ENCODE data around the gene NAXE.

NAXE gene

GRCh38 chr1:156619582-156619955 lies 28.0 kb downstream of the NAXE start:
- peaks cover 9% of the 10 kb centered on the region for H3K4me1 ChIP-seq (ENCODE audit: low read depth, poor library complexity, severe bottlenecking)
- no peaks in the 10 kb centered on the region for H3K79me2 ChIP-seq (ENCODE audit: insufficient read depth, low read depth)
- H3K36me3 ChIP-seq (ENCODE audit: insufficient read depth): no peaks in the 10 kb centered on the region
- no peak overlapping the region for H3K9ac ChIP-seq
- H3K27ac ChIP-seq: no peak overlapping the region
- no peak overlapping the region for H3K4me3 ChIP-seq (IDR thresholded peaks at IDR 0.05; ENCODE audit: insufficient read depth, low read depth, low read length)
- peak; percentile 12; the same call in 1 of the 2 replicates for TF ChIP-seq CTCF (conservative IDR thresholded peaks at IDR 0.05; ENCODE audit: low read depth, low read length)
- H3K4me2 ChIP-seq: no peak overlapping the region
- H4K20me1 ChIP-seq (ENCODE audit: insufficient read depth): no peaks in the 10 kb centered on the region
- no peak overlapping the region for H2AFZ ChIP-seq (ENCODE audit: low read depth)
- H3K27me3 ChIP-seq (ENCODE audit: insufficient read depth, low read depth): peaks cover 100% of the 10 kb centered on the region

DNA sequence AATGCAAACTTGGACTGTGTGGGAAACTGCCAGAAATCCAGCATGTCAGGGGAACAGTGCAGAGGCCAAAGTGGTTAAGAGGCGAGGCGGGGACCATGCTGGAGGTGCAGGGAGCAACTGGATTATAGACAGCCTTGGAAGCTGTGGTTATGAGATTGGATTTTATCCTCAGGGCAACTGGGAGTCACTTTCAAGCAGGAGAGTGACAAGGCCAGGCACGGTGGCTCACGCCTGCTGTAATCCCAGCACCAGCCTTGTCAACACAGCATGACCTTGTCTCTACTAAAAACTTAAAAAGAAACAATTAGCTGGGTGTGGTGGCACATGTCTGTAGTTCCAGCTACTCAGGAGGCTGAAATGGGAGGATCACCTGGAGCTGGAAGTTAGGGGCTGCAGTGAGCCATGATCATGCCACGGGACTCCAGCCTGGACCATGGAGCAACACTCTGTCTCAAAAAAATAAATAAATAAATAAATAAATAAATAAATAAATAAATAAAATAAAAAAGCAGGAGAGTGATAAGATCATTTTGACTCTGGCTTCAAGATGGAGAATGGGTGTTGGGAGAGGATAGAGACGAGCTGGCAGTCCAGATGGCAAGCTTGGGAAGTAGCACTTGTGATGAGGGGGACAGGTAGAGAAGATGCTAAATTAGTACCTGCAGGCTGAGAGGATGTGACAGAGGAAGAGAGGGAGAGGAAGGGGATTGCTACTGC lies 31.2 kb downstream of the NAXE start:
- H3K27ac ChIP-seq: no peak overlapping the region
- TF ChIP-seq CTCF (conservative IDR thresholded peaks at IDR 0.05; ENCODE audit: low read depth, low read length): no peak
- peaks cover 97% of the 10 kb centered on the region for H3K27me3 ChIP-seq (ENCODE audit: insufficient read depth, low read depth)
- no peak overlapping the region for H3K4me2 ChIP-seq
- no peaks in the 10 kb centered on the region for H4K20me1 ChIP-seq (ENCODE audit: insufficient read depth)
- no peaks in the 10 kb centered on the region for H3K79me2 ChIP-seq (ENCODE audit: insufficient read depth, low read depth)
- peaks cover 12% of the 10 kb centered on the region for H3K4me1 ChIP-seq (ENCODE audit: low read depth, poor library complexity, severe bottlenecking)
- no peak overlapping the region for H3K4me3 ChIP-seq (IDR thresholded peaks at IDR 0.05; ENCODE audit: insufficient read depth, low read depth, low read length)
- H3K36me3 ChIP-seq (ENCODE audit: insufficient read depth): no peaks in the 10 kb centered on the region
- no peak overlapping the region for H3K9ac ChIP-seq
- no peak overlapping the region for H2AFZ ChIP-seq (ENCODE audit: low read depth)

- Histone ChIP-seq H3K36me3 (ENCODE audit: insufficient read depth) (no peaks in the 10 kb centered on the region), H3K79me2 (ENCODE audit: insufficient read depth, low read depth) (no peaks in the 10 kb centered on the region), H4K20me1 (ENCODE audit: insufficient read depth) (no peaks in the 10 kb centered on the region), H3K4me3 (IDR thresholded peaks at IDR 0.05; ENCODE audit: insufficient read depth, low read depth, low read length) (no peak overlapping the region), H3K27ac (no peak overlapping the region), H3K9ac (no peak overlapping the region), H3K27me3 (ENCODE audit: insufficient read depth, low read depth) (peaks cover 95% of the 10 kb centered on the region), H3K4me1 (ENCODE audit: low read depth, poor library complexity, severe bottlenecking) (peaks cover 12% of the 10 kb centered on the region), H3K4me2 (no peak overlapping the region), H2AFZ (ENCODE audit: low read depth) (no peak overlapping the region)
- TF ChIP-seq CTCF (conservative IDR thresholded peaks at IDR 0.05; ENCODE audit: low read depth, low read length): no peak
Measured at GRCh38 chr1:156623946-156624813, 32.6 kb downstream of the NAXE start.

DNA sequence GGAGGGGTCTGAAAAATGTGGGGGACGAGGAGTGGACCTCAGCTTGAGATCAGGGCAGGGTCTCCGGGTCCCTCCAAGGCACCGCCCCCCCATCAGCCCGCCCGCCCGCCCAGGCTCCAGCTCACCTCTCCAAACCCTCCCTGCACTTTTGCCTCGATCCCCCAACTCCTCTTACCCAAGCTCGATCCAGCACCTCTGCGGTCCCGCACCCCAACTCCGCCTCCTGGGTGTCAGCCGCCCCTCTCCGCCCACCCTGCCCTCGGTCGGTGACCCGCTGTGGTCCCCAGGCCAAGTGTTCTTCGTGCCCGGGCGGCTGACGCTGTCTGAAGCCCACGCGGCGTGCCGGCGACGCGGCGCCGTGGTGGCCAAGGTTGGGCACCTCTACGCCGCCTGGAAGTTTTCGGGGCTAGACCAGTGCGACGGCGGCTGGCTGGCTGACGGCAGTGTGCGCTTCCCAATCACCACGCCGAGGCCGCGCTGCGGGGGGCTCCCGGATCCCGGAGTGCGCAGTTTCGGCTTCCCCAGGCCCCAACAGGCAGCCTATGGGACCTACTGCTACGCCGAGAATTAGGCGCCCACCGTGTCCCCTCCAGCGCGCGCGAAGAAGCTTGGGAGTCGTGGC lies 33.3 kb downstream of the NAXE start:
- Histone ChIP-seq H3K79me2 (ENCODE audit: insufficient read depth, low read depth) (no peaks in the 10 kb centered on the region), H4K20me1 (ENCODE audit: insufficient read depth) (no peaks in the 10 kb centered on the region), H3K4me3 (IDR thresholded peaks at IDR 0.05; ENCODE audit: insufficient read depth, low read depth, low read length) (no peak overlapping the region), H3K27ac (no peak overlapping the region), H3K27me3 (ENCODE audit: insufficient read depth, low read depth) (peaks cover 95% of the 10 kb centered on the region), H3K9ac (no peak overlapping the region), H3K4me2 (no peak overlapping the region), H2AFZ (ENCODE audit: low read depth) (no peak overlapping the region), H3K36me3 (ENCODE audit: insufficient read depth) (no peaks in the 10 kb centered on the region), H3K4me1 (ENCODE audit: low read depth, poor library complexity, severe bottlenecking) (peaks cover 12% of the 10 kb centered on the region)
- TF ChIP-seq CTCF (conservative IDR thresholded peaks at IDR 0.05; ENCODE audit: low read depth, low read length): no peak
